Measurements from ENCODE around the gene XPO6. TPM values are rescaled to one million over a fixed set of nuclear protein-coding genes. Genes with fewer than 3 reads are reported as not detected.

Gene XPO6
- polyA plus RNA-seq, 1 donor from 2014 or later: 104 TPM

- Histone ChIP-seq H3K9me3 (ENCODE audit: low read length) (no peaks in the 10 kb centered on the region), H4K20me1 (ENCODE audit: insufficient read depth) (no peaks in the 10 kb centered on the region), H3K4me3 (ENCODE audit: low read length) (no peak overlapping the region), H3K27ac (ENCODE audit: low read length) (no peak overlapping the region), H3K9ac (ENCODE audit: low read length) (no peak overlapping the region), H3K36me3 (ENCODE audit: insufficient read depth, low read length) (peaks cover 13% of the 10 kb centered on the region), H2AFZ (ENCODE audit: low read depth, low read length) (no peak overlapping the region), H3K9me2 (ENCODE audit: insufficient read depth, low read length) (no peaks in the 10 kb centered on the region), H3F3A (ENCODE audit: insufficient read depth, low read length, poor library complexity, severe bottlenecking) (no peaks in the 10 kb centered on the region), H3K27me3 (ENCODE audit: insufficient read depth, low read depth, low read length) (no peaks in the 10 kb centered on the region), H3K4me2 (ENCODE audit: low read length) (no peak overlapping the region), H3K79me2 (replicated peaks; ENCODE audit: insufficient read depth, low read length) (no peaks in the 10 kb centered on the region)
- TF ChIP-seq EP300 (conservative IDR thresholded peaks at IDR 0.05; ENCODE audit: poor library complexity, severe bottlenecking) (no peak), SMC3 (conservative IDR thresholded peaks at IDR 0.05; ENCODE audit: poor library complexity) (no peak), CTCF (IDR thresholded peaks at IDR 0.05; ENCODE audit: poor library complexity, severe bottlenecking) (no peak), TAF1 (IDR thresholded peaks at IDR 0.05; ENCODE audit: low read depth) (no peak), RAD21 (conservative IDR thresholded peaks at IDR 0.05) (no peak), REST (IDR thresholded peaks at IDR 0.05; ENCODE audit: borderline replicate concordance) (no peak), EZH2 (IDR thresholded peaks at IDR 0.05; ENCODE audit: borderline replicate concordance, insufficient read depth, low read length, poor library complexity, severe bottlenecking) (no peak), POLR2AphosphoS5 (IDR thresholded peaks at IDR 0.05) (no peak), MXI1 (conservative IDR thresholded peaks at IDR 0.05; ENCODE audit: poor library complexity, severe bottlenecking) (no peak)
Observed at GRCh38 chr16:28149011-28149888, 62.5 kb downstream of the XPO6 start.

GRCh38 chr16:28146536-28146935 is 65.2 kb downstream of the XPO6 start:
- Histone ChIP-seq H3K36me3 (ENCODE audit: insufficient read depth, low read length) (peaks cover 11% of the 10 kb centered on the region), H3K27me3 (ENCODE audit: insufficient read depth, low read depth, low read length) (no peaks in the 10 kb centered on the region)

More at GRCh38 chr16:28146536-28146935, 65.2 kb downstream of the XPO6 start:
- H3K4me2 ChIP-seq (ENCODE audit: low read length): no peak overlapping the region
- no peak overlapping the region for H3K9ac ChIP-seq (ENCODE audit: low read length)
- no peaks in the 10 kb centered on the region for H3K9me2 ChIP-seq (ENCODE audit: insufficient read depth, low read length)
- no peaks in the 10 kb centered on the region for H3K79me2 ChIP-seq (replicated peaks; ENCODE audit: insufficient read depth, low read length)
- no peaks in the 10 kb centered on the region for H3F3A ChIP-seq (ENCODE audit: insufficient read depth, low read length, poor library complexity, severe bottlenecking)
- H3K4me3 ChIP-seq (ENCODE audit: low read length): no peak overlapping the region
- no peak overlapping the region for H2AFZ ChIP-seq (ENCODE audit: low read depth, low read length)
- no peaks in the 10 kb centered on the region for H3K9me3 ChIP-seq (ENCODE audit: low read length)
- no peak for TF ChIP-seq MXI1 (conservative IDR thresholded peaks at IDR 0.05; ENCODE audit: poor library complexity, severe bottlenecking)
- TF ChIP-seq POLR2AphosphoS5 (IDR thresholded peaks at IDR 0.05): no peak
- TF ChIP-seq EP300 (conservative IDR thresholded peaks at IDR 0.05; ENCODE audit: poor library complexity, severe bottlenecking): no peak
- no peak for TF ChIP-seq SMC3 (conservative IDR thresholded peaks at IDR 0.05; ENCODE audit: poor library complexity)
- no peak for TF ChIP-seq TAF1 (IDR thresholded peaks at IDR 0.05; ENCODE audit: low read depth)
- no peak for TF ChIP-seq REST (IDR thresholded peaks at IDR 0.05; ENCODE audit: borderline replicate concordance)
- TF ChIP-seq RAD21 (conservative IDR thresholded peaks at IDR 0.05): no peak
- TF ChIP-seq CTCF (IDR thresholded peaks at IDR 0.05; ENCODE audit: poor library complexity, severe bottlenecking): no peak
- no peak for TF ChIP-seq EZH2 (IDR thresholded peaks at IDR 0.05; ENCODE audit: borderline replicate concordance, insufficient read depth, low read length, poor library complexity, severe bottlenecking)
- no peaks in the 10 kb centered on the region for H4K20me1 ChIP-seq (ENCODE audit: insufficient read depth)
- H3K27ac ChIP-seq (ENCODE audit: low read length): no peak overlapping the region
